H1 (cell line): ENCODE data around the gene PRICKLE3.

Experiments
- BRCA1 ChIP-seq: IDR thresholded peaks from 2 replicates; pipeline ENCODE4 v1.6.1; 2012; ENCODE audit warnings: low read depth, low read length, improper control_type of control experiment
- CHD1 ChIP-seq: IDR thresholded peaks from 2 replicates; pipeline ENCODE4 v1.6.1; 2012; ENCODE audit warnings: low read depth, low read length, improper control_type of control experiment
- CREB1 ChIP-seq: IDR thresholded peaks from 2 replicates; pipeline ENCODE4 v1.6.1; 2012; ENCODE audit warnings: inconsistent platforms
- EZH2 ChIP-seq: fragments of 200-600 bp; sonication (generic); IDR thresholded peaks from 2 replicates; pipeline ENCODE4 v1.7.1; 2012; ENCODE audit warnings: low read depth, mild to moderate bottlenecking, moderate library complexity, low read length, inconsistent platforms; ENCODE audit not compliant: severe bottlenecking
- POLR2AphosphoS5 ChIP-seq: IDR thresholded peaks from 2 replicates; pipeline ENCODE4 v1.6.1; 2011; ENCODE audit warnings: low read depth, low read length
- RNF2 ChIP-seq: fragments of 200-900, 300-1000 bp; sonication (generic); IDR thresholded peaks from 2 replicates; pipeline ENCODE4 v1.7.1; 2016; ENCODE audit warnings: borderline replicate concordance, low read depth, mild to moderate bottlenecking, antibody characterized with exemption, low read length; ENCODE audit not compliant: poor library complexity, severe bottlenecking; ENCODE audit errors: missing control alignments
- SIN3A ChIP-seq, 2 experiments: IDR thresholded peaks in 1 of 2; conservative IDR thresholded peaks in 1 of 2; 2 replicates each; pipeline ENCODE4 v1.6.1; 2011 to 2012; ENCODE audit warnings: low read length in 2 of 2, improper control_type of control experiment in 1 of 2, low read depth in 1 of 2, mild to moderate bottlenecking in 1 of 2
- SP2 ChIP-seq: IDR thresholded peaks from 2 replicates; pipeline ENCODE4 v1.6.1; 2012; ENCODE audit warnings: mild to moderate bottlenecking, low read length, inconsistent platforms
- TF ChIP-seq, protein P1 (sequence below), 3 experiments: IDR thresholded peaks; 1 replicate in 2 of 3; 2 replicates in 1 of 3; pipeline versions ENCODE4 v1.5.1 to v1.6.1; 2011; ENCODE audit warnings: low read length in 3 of 3, mild to moderate bottlenecking in 3 of 3, inconsistent platforms in 2 of 3, low read depth in 1 of 3, moderate library complexity in 1 of 3; ENCODE audit not compliant: insufficient read depth in 1 of 3; ENCODE audit errors: control extremely low read depth in 1 of 3

DNA sequence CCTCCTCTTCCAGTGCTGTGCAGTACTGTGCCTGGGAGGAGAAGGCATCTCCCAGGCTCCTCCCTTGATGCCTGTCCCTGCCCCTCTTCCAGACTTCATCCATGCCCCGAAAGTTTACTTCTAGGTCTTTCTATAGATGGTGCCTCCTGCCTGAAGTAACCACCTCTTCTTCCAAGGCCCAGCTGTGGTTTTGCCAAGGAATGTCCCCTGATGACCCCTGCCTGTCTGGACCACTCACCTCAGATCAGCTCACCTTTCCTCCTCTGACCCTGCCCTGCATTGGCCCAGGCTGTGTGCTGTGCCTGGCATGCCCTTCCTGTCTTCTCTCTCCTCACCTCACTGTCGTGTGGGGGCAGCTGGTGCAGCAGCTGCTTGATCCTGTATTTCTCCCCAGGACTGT lies 6.8 kb downstream of the PRICKLE3 start:
- TF ChIP-seq, protein P1, sequence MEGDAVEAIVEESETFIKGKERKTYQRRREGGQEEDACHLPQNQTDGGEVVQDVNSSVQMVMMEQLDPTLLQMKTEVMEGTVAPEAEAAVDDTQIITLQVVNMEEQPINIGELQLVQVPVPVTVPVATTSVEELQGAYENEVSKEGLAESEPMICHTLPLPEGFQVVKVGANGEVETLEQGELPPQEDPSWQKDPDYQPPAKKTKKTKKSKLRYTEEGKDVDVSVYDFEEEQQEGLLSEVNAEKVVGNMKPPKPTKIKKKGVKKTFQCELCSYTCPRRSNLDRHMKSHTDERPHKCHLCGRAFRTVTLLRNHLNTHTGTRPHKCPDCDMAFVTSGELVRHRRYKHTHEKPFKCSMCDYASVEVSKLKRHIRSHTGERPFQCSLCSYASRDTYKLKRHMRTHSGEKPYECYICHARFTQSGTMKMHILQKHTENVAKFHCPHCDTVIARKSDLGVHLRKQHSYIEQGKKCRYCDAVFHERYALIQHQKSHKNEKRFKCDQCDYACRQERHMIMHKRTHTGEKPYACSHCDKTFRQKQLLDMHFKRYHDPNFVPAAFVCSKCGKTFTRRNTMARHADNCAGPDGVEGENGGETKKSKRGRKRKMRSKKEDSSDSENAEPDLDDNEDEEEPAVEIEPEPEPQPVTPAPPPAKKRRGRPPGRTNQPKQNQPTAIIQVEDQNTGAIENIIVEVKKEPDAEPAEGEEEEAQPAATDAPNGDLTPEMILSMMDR (IDR thresholded peaks at IDR 0.05; ENCODE audit: control extremely low read depth in 1 of 3, insufficient read depth in 1 of 3, low read depth in 1 of 3, low read length in 3 of 3): no peak
- TF ChIP-seq SIN3A (conservative IDR thresholded peaks at IDR 0.05 in 1 of 2, IDR thresholded peaks at IDR 0.05 in 1 of 2; ENCODE audit: low read depth in 1 of 2, low read length in 2 of 2) (no peak), CREB1 (no peak), POLR2AphosphoS5 (no peak), BRCA1 (no peak), RNF2 (no peak), CHD1 (no peak), EZH2 (no peak), SP2 (no peak)
